H9 (cell line): ENCODE measurements around the gene DFFB. TPM values are rescaled to one million over a fixed set of nuclear protein-coding genes. Genes with fewer than 3 reads are reported as not detected.

Experiments
- DNase-seq: peaks from one replicate; pipeline ENCODE4 v3.0.0-alpha.2; 2017
- H2AFZ ChIP-seq: one replicate; pipeline ENCODE4 v1.6.1; 2013; ENCODE audit warnings: mild to moderate bottlenecking, low read length, control low read depth, moderate library complexity
- H2AK5ac ChIP-seq: 2 replicates; pipeline ENCODE4 v1.6.1; 2013; ENCODE audit warnings: low read length, control low read depth, mixed read lengths; ENCODE audit not compliant: insufficient read length
- H2BK120ac ChIP-seq: one replicate; pipeline ENCODE4 v1.6.1; 2013; ENCODE audit warnings: low read depth, mild to moderate bottlenecking, low read length, control low read depth, inconsistent platforms; ENCODE audit not compliant: poor library complexity, severe bottlenecking
- H2BK12ac ChIP-seq: 2 replicates; pipeline ENCODE4 v1.6.1; 2013; ENCODE audit warnings: low read length, control low read depth, mixed read lengths, low read depth; ENCODE audit not compliant: insufficient read length
- H2BK15ac ChIP-seq: 2 replicates; pipeline ENCODE4 v1.6.1; 2013; ENCODE audit warnings: low read depth, low read length, control low read depth
- H2BK20ac ChIP-seq: one replicate; pipeline ENCODE4 v1.6.1; 2013; ENCODE audit warnings: low read depth, mild to moderate bottlenecking, low read length, control low read depth, inconsistent platforms; ENCODE audit not compliant: poor library complexity, severe bottlenecking
- H2BK5ac ChIP-seq: 2 replicates; pipeline ENCODE4 v1.6.1; 2013; ENCODE audit warnings: low read length, control low read depth, mixed read lengths; ENCODE audit not compliant: insufficient read length
- H3K14ac ChIP-seq: 2 replicates; pipeline ENCODE4 v1.6.1; 2013; ENCODE audit warnings: low read length, control low read depth; ENCODE audit not compliant: insufficient read depth
- H3K18ac ChIP-seq: 2 replicates; pipeline ENCODE4 v1.6.1; 2013; ENCODE audit warnings: low read depth, mild to moderate bottlenecking, mixed read lengths, low read length, control low read depth; ENCODE audit not compliant: insufficient read length
- H3K23ac ChIP-seq: 2 replicates; pipeline ENCODE4 v1.6.1; 2013; ENCODE audit warnings: low read length, control low read depth, mixed read lengths, low read depth; ENCODE audit not compliant: insufficient read length
- H3K23me2 ChIP-seq: 2 replicates; pipeline ENCODE4 v1.6.1; 2013; ENCODE audit warnings: low read depth, mild to moderate bottlenecking, mixed read lengths, low read length, control low read depth; ENCODE audit not compliant: insufficient read length, poor library complexity, severe bottlenecking
- H3K27ac ChIP-seq: 2 replicates; pipeline ENCODE4 v1.5.1; 2013; ENCODE audit warnings: low read length, control low read depth, mixed read lengths, low read depth; ENCODE audit not compliant: insufficient read length
- H3K27me3 ChIP-seq: 2 replicates; pipeline ENCODE4 v1.6.1; 2013; ENCODE audit warnings: low read length, control low read depth, inconsistent platforms; ENCODE audit not compliant: insufficient read depth
- H3K4ac ChIP-seq: 2 replicates; pipeline ENCODE4 v1.6.1; 2013; ENCODE audit warnings: low read depth, mild to moderate bottlenecking, control low read depth, inconsistent platforms, low read length, moderate library complexity
- H3K4me1 ChIP-seq: 2 replicates; pipeline ENCODE4 v1.6.1; 2013; ENCODE audit warnings: low read length, control low read depth, inconsistent platforms; ENCODE audit not compliant: insufficient read depth
- H3K4me2 ChIP-seq: 2 replicates; pipeline ENCODE4 v1.6.1; 2013; ENCODE audit warnings: low read length, control low read depth, mixed read lengths; ENCODE audit not compliant: insufficient read length, insufficient read depth
- H3K56ac ChIP-seq: 2 replicates; pipeline ENCODE4 v1.6.1; 2013; ENCODE audit warnings: low read depth, mild to moderate bottlenecking, mixed read lengths, low read length, control low read depth; ENCODE audit not compliant: insufficient read length
- H3K79me1 ChIP-seq: 2 replicates; pipeline ENCODE4 v1.6.1; 2013; ENCODE audit warnings: low read depth, mild to moderate bottlenecking, moderate library complexity, low read length, control low read depth, inconsistent platforms; ENCODE audit not compliant: insufficient read depth, poor library complexity, severe bottlenecking
- H3K79me2 ChIP-seq: 2 replicates; pipeline ENCODE4 v1.6.1; 2013; ENCODE audit warnings: low read length, control low read depth, inconsistent platforms; ENCODE audit not compliant: insufficient read depth
- H3K9ac ChIP-seq: 2 replicates; pipeline ENCODE4 v1.6.1; 2013; ENCODE audit warnings: low read length, control low read depth, mixed read lengths; ENCODE audit not compliant: insufficient read length; ENCODE audit errors: extremely low read depth
- H3K9me3 ChIP-seq: one replicate; pipeline ENCODE4 v1.6.1; 2013; ENCODE audit warnings: low read depth, low read length, inconsistent platforms; ENCODE audit not compliant: control insufficient read depth
- H3T11ph ChIP-seq: one replicate; pipeline ENCODE4 v1.6.1; 2013; ENCODE audit warnings: mild to moderate bottlenecking, low read length, control low read depth, inconsistent platforms
- H4K20me1 ChIP-seq: one replicate; pipeline ENCODE4 v1.6.1; 2013; ENCODE audit not compliant: control insufficient read depth, insufficient read length, insufficient read depth
- H4K5ac ChIP-seq: 2 replicates; pipeline ENCODE4 v1.6.1; 2013; ENCODE audit warnings: low read depth, mild to moderate bottlenecking, mixed read lengths, low read length, control low read depth; ENCODE audit not compliant: insufficient read length
- H4K8ac ChIP-seq: replicated peaks from 2 replicates; pipeline ENCODE4 v1.6.1; 2013; ENCODE audit warnings: low read length, control low read depth, mixed read lengths, low read depth; ENCODE audit not compliant: insufficient read length
- H4K91ac ChIP-seq: 2 replicates; pipeline ENCODE4 v1.6.1; 2013; ENCODE audit warnings: low read depth, mild to moderate bottlenecking, moderate library complexity, mixed read lengths, low read length, control low read depth; ENCODE audit not compliant: insufficient read length
- H3K27ac Mint-ChIP-seq, 3 experiments: 2 replicates in 2 of 3; 3 replicates in 1 of 3; pipeline ENCODE4 v1.8.0; 2020 to 2021; ENCODE audit warnings: mixed read lengths in 3 of 3, mild to moderate bottlenecking in 1 of 3, moderate library complexity in 1 of 3
- H3K27me3 Mint-ChIP-seq: 2 replicates; pipeline ENCODE4 v1.8.0; 2021; ENCODE audit warnings: low read depth, mild to moderate bottlenecking, moderate library complexity, mixed read lengths
- H3K36me3 Mint-ChIP-seq, 3 experiments: 2 replicates in 2 of 3; 3 replicates in 1 of 3; pipeline ENCODE4 v1.8.0; 2020 to 2021; ENCODE audit warnings: low read depth in 3 of 3, mixed read lengths in 3 of 3; ENCODE audit not compliant: insufficient read depth in 1 of 3
- H3K4me1 Mint-ChIP-seq, 2 experiments: 2 replicates each; pipeline ENCODE4 v1.8.0; 2020; ENCODE audit warnings: mixed read lengths in 2 of 2
- H3K4me3 Mint-ChIP-seq, 2 experiments: 2 replicates in 1 of 2; 3 replicates in 1 of 2; pipeline ENCODE4 v1.8.0; 2020 to 2021; ENCODE audit warnings: mild to moderate bottlenecking in 2 of 2, mixed read lengths in 2 of 2, moderate library complexity in 1 of 2
- H3K9me3 Mint-ChIP-seq, 2 experiments: 2 replicates in 1 of 2; 3 replicates in 1 of 2; pipeline ENCODE4 v1.8.0; 2020; ENCODE audit warnings: mild to moderate bottlenecking in 2 of 2, mixed read lengths in 2 of 2, moderate library complexity in 1 of 2
- CTCF ChIP-seq: fragments of 200-600 bp; sonication (generic); conservative IDR thresholded peaks from 3 replicates; pipeline ENCODE4 v1.8.0; 2021; ENCODE audit warnings: antibody characterized with exemption, mild to moderate bottlenecking
- WGBS: extraction: QIAGEN DNeasy Blood & Tissue Kit; methylation state at CpG from one replicate; pipeline ENCODE4 v1.1.7; 2013; ENCODE audit warnings: missing lambda C conversion rate, low lambda C conversion rate, mixed read lengths; ENCODE audit not compliant: insufficient read length; ENCODE audit errors: extremely low coverage; 5-methylcytosine and 5-hydroxymethylcytosine counted together
- total RNA-seq: library from RNA; stranded (reverse); gene quantifications from 2 replicates; pipeline ENCODE4 v1.2.1, GENCODE V29; 2021

Gene DFFB
- total RNA-seq, 1 experiment from 2014 or later: 9.7 TPM

GRCh38 chr1:3821447-3821846 is 35.8 kb upstream of the DFFB start:
- H3K4me2 ChIP-seq: no peak overlapping the region
- H3K79me2 ChIP-seq: no peaks in the 10 kb centered on the region
- no peak overlapping the region for H3K27ac ChIP-seq
- no peak overlapping the region for H2BK5ac ChIP-seq
- peak; percentile 54 for DNase-seq
- H4K8ac ChIP-seq: no peak overlapping the region
- Mint-ChIP-seq H3K27ac (peak overlapping the region in 1 of 3 experiments; percentile 66; a peak in 2 of 7 replicates), H3K27me3 (no peaks in the 10 kb centered on the region; the same call in 1 of the 2 replicates), H3K36me3 (peaks cover 8 to 37% (median 19%) of the 10 kb centered on the region in 3 experiments; a peak in 6 of 7 replicates), H3K9me3 (no peaks in the 10 kb centered on the region), H3K4me1 (0 out of 4 replicates have a peak, but pooled peaks cover 0 to 2% of the 10 kb centered on the region in 2 experiments), H3K4me3 (no peak overlapping the region)
- H4K5ac ChIP-seq: no peak overlapping the region
- no peak overlapping the region for H2AFZ ChIP-seq
- no peak overlapping the region for H2BK20ac ChIP-seq
- H3K4me1 ChIP-seq: no peaks in the 10 kb centered on the region
- no peaks in the 10 kb centered on the region for H3K79me1 ChIP-seq
- no peaks in the 10 kb centered on the region for H3K9me3 ChIP-seq
- H3K27me3 ChIP-seq: no peaks in the 10 kb centered on the region
- no peak overlapping the region for H3K9ac ChIP-seq
- WGBS: no CpG with 5 or more reads among the region's 13 CpGs
- no peak overlapping the region for H3K18ac ChIP-seq
- H2BK120ac ChIP-seq: no peak overlapping the region
- H3K14ac ChIP-seq: no peak overlapping the region
- peak; percentile 59 for TF ChIP-seq CTCF
- no peak overlapping the region for H2BK15ac ChIP-seq
- H3K56ac ChIP-seq: no peak overlapping the region
- H4K91ac ChIP-seq: no peak overlapping the region
- no peak overlapping the region for H2BK12ac ChIP-seq
- H3K4ac ChIP-seq: no peak overlapping the region
- H2AK5ac ChIP-seq: no peak overlapping the region
- no peak overlapping the region for H3T11ph ChIP-seq
- no peaks in the 10 kb centered on the region for H4K20me1 ChIP-seq
- no peak overlapping the region for H3K23ac ChIP-seq
- no peaks in the 10 kb centered on the region for H3K23me2 ChIP-seq
